Measurements from ENCODE around the gene RNF220.

- TF ChIP-seq CREB1 (CRISPR knock-in tag; IDR thresholded peaks at IDR 0.05) (no peak), ZBTB43 (CRISPR knock-in tag; IDR thresholded peaks at IDR 0.05) (no peak), MXD4 (CRISPR knock-in tag; IDR thresholded peaks at IDR 0.05; ENCODE audit: borderline replicate concordance) (no peak), CTCF (IDR thresholded peaks at IDR 0.05) (no peak), E2F5 (CRISPR knock-in tag; IDR thresholded peaks at IDR 0.05) (no peak), ERG (CRISPR knock-in tag; IDR thresholded peaks at IDR 0.05) (no peak), SP1 (CRISPR knock-in tag; conservative IDR thresholded peaks at IDR 0.05) (no peak), SMAD3 (CRISPR knock-in tag; IDR thresholded peaks at IDR 0.05; ENCODE audit: borderline replicate concordance) (no peak), ATF3 (CRISPR knock-in tag; conservative IDR thresholded peaks at IDR 0.05) (no peak), GRHL2 (CRISPR knock-in tag; IDR thresholded peaks at IDR 0.05; ENCODE audit: insufficient replicate concordance, severe bottlenecking) (no peak)
Measured at GRCh38 chr1:44610527-44611148, 205.6 kb downstream of the RNF220 start.

All from WTC11 (cell line).